Activated CD4-positive, alpha-beta T cell treated with anti-CD3 and anti-CD28 coated beads, Interleukin-2, Interleukin-6, amounts not matched to agents 100 ng/mL and 50 ng/mL, durations not matched to agents 16 hours and 8 hours (primary cell): Measurements from ENCODE around the gene PIP5K1B.
"Not testable (repeated sequence)": the region's sequence is repeated elsewhere in the genome, so short reads cannot be mapped to it uniquely, and the experiment has no call there.

Experiments used
- DNase-seq: peaks from one replicate; pipeline ENCODE4 v3.0.0-alpha.2; 2020

Gene PIP5K1B

DNA sequence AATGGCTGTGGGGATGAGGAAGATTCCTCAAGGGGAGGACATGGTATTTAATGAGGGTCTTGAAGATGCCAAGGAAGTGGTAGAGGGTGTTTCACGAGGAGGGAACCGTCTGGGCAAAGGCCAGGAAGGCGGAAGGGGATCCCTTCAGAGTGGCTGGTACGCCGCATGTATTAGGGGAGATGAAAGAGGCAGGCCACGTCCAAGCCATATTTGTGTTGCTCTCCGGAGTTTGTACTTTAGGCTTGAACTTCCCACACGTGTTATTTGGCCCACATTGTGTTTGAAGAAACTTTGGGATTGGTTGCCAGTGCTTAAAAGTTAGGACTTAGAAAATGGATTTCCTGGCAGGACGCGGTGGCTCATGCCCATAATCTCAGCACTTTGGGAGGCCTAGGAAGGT lies 331.8 kb downstream of the PIP5K1B start:
- DNase-seq: no peak

DNA sequence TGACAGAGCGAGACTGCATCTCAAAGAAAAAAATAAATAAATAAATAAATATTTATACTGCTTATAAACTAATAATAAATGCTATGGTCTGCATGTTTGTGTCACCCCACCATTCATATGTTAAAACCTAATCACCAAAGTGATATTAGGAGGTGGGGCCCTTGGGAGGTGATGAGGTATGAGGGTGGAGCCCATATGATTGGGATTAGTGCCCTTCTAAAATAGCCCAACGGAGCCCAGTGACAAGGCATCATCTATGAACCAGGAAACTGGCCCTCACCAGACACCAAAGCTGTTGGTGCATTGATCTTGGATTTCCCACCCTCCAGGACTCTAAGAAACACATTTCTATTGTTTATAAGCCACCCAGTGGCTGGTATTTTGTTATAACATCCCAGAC lies 335.6 kb downstream of the PIP5K1B start:
- no peak for DNase-seq

DNA sequence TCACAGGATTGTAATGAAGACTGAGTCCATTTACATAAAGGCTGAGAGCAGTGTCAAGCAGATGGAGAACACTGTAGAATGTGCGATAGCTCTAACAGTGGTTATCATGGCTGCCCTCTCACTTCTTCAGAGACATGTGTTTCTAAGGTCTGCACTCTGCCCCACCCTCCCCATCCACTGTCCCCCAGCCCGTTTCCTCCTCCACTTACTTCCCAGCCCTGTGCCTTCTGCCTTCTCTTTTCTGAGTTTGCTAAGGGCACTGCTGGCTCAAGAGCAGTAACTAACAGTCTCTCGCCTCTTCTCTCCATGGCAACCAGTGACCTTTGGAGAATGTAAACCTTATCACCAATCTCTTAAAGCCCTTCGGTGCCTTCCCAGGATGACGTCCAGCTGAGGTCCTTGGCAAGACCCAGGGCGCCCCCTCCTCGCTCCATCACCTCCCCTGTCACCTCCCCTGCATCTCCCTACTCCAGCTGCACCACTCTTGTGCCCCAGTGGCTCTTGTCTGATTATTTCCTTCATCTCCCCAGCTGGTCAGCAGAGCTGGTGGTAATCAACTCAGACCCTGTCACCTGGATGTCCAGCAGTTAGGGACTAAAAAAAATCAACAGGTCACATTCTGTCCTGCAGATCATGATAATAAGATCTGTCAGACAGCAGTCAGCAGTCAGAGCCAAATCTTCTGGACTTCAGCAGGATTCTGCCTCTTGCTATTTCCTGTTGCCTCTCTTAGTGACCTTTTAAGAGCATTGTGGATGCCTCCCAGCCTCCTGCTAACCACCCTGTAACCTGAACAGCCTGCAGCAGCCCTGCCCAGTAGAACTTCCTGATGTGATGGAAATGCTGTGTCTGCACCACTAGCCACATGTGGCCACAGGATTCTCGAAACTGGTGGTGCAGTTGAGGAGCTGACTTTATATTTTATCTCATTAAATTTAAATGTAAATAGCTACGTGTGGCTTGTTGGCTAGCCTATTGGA lies 339.5 kb downstream of the PIP5K1B start:
- DNase-seq: peak; percentile 34

DNA sequence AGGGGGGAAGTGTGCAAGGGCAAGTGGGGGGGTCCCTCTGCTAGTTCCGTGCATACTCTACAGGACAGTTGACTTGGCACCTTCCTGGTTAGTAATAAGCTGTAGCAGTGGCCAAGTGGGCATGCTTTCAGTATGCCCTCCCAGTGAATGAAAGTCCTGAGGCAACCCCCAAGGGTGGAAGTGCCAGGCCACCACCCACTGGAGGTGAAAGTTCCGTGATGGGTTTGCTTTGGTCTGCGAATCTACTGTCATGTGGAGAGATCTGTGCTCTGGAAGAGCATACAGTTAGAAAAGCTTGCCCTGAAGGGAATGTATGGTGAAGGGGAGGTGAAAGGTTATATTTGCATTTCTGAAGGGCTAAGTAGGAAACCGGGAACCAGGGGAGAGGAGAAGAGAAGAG lies 340.8 kb downstream of the PIP5K1B start:
- DNase-seq: no peak

DNA sequence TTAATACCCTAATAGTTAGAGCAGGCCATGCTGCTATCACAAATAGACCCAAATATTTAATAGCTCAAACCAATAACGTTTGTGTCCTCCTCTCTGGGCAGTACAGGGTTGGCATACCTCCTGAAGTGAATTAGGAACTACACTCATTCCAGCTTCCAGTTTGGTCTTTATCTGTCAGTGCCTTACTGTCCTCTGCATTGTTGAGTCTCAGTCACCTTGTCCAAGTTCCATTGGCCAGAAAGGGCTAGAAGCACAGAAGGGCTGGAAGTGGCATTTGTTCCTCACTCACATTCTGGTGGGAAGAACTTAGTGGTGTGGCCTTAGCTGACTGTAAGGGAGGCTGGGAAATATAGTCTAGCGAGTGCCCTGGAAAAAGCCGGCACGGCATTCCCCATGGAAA lies 341.7 kb downstream of the PIP5K1B start:
- no peak for DNase-seq

DNA sequence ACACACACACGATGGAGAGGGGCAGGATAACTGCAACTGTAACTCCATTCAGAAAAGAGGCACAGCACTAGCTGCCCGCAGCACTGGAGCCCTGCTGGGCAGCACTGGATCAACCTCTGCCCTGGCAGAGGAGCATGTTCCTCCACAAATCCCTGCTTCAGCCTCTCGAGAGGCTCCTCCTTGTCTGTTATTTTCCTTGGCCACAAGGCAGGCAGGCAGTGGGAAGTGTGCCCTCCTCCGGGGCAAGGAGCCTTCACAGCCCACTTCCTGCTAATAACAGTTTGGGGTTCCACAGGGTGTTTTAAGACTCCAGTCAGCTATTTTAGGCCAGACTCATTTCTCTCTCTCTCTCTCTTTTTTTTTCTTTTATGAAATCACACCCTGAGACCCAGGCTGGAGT lies 342.3 kb downstream of the PIP5K1B start:
- DNase-seq: no peak

DNA sequence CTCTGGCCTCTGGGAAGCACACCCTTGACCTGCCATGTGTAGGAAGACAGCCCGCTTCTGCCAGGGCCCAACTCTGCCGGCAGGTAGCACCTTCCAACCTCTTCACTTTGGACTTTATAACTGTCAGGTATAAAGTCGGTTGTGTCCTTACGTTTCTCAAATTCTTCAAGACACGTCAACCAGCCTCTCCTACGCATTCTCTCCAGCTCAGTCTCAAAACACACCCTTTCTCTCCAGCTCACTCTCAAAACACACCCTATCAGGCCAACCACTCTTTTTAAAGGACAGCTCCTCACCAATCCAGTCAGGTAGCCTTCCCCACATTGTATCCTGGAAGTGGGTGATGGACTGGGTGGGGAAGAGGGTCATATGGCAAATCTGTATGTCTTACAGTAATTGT lies 344.1 kb downstream of the PIP5K1B start:
- no peak for DNase-seq

DNA sequence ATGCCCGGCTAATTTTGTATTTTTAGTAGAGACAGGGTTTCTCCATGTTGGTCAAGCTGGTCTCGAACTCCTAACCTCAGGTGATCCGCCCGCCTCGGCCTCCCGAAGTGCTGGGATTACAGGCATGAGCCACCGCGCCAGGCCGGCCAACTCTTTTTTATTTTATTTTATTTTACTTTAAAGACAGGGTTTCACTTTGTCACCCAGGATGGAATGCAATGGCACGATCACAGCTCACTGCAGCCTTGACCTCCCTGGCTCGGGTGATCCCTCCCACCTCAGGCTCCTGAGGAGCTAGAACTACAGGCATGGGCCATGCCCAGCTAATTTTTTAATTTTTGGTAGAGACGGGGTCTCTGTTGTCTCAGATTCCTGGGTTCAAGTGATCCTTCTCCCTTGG lies 345.9 kb downstream of the PIP5K1B start:
- not testable (repeated sequence) for DNase-seq

DNA sequence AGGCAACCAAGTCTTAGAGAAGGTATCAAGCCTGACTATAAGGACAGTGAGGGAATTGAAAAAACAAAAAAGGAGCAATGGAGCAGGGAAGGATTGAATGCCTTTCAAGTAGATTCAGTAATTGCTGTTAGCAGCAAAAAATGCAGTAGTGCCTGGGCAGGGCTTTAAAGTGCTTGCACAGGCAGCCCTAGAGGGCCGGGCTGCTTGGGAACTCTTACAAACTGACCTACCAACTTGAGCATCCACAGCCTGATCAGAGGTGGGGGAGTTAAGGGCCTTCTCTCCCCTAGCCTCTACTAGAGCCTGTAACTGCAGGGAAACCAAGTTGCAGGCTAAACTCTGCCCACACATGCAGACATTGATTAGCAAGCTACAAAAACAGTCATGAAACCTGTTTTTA lies 349.9 kb downstream of the PIP5K1B start:
- no peak for DNase-seq

DNA sequence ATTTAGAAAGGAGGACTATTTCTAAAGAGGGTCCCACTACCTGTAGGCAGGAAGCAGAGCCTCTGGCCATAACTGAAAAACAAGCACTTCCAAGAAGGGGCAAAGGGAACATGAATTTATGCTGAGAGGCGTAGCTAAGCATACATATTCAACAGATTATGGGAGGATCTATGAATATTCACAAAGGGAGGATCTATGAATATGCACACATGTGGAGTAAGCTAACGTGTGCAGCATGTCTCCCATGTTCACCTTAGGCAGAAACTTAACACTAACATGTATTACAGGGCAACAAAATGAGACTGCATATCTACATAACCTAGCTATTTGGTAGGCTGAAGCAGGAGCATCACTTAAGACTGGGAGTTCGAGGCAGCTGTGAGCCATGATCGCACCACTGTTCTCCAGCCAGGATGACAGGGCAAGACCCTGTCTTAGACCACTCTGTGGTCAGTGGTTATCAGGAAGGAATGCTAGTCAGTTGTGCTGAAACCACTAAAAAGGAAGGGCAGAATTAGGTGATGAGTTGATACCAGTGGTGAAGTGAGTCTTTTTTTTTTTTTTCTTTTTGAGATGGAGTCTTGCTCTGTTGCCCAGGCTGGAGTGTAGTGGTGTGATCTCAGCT lies 351.3 kb downstream of the PIP5K1B start:
- no peak for DNase-seq

DNA sequence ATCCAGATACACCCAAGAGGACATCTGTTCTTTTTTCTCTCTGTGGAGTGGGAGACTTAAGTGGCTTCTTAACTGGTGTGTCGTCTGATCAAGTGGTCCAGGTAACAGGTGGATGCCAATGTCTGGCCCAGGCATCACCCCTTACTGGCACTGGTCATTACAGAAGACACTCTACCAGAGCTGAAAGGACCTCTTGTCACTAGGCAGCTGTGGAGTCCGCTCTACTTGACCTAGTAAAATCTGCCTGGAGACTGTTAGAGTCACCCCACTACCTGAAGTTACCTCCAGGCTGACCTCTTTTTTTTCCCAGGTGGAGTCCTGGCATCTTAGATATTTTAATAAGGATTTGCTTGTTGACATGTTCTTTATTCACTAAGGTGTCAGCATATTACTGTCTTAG lies 353.1 kb downstream of the PIP5K1B start:
- no peak for DNase-seq
